ENCODE measurements around the gene KAT6B. TPM values are rescaled to one million over a fixed set of nuclear protein-coding genes. Genes with fewer than 3 reads are reported as not detected.
A peak's percentile ranks its signal among the peaks of the same experiment; 100 is the strongest.

The KAT6B gene
- total RNA-seq, 6 experiments from 2014 or later, result 17.8 to 27.5 (median 23.6) TPM

- TF ChIP-seq CTCF (IDR thresholded peaks at IDR 0.05), result no peak
- no peaks in the 10 kb centered on the region for H3K9me3 Mint-ChIP-seq
- H3K4me3 Mint-ChIP-seq, result no peak overlapping the region
- no peak for DNase-seq
- no peak overlapping the region for H3K27ac Mint-ChIP-seq
- H3K27me3 Mint-ChIP-seq (ENCODE audit: insufficient read depth), result no peaks in the 10 kb centered on the region
- H3K4me1 Mint-ChIP-seq (ENCODE audit: low read depth), result peaks cover 21% of the 10 kb centered on the region
- peaks cover 43% of the 10 kb centered on the region for H3K36me3 Mint-ChIP-seq (ENCODE audit: low read depth)
These were observed 161.1 kb downstream of the KAT6B start for GRCh38 chr10:74987339-74988053.

DNA sequence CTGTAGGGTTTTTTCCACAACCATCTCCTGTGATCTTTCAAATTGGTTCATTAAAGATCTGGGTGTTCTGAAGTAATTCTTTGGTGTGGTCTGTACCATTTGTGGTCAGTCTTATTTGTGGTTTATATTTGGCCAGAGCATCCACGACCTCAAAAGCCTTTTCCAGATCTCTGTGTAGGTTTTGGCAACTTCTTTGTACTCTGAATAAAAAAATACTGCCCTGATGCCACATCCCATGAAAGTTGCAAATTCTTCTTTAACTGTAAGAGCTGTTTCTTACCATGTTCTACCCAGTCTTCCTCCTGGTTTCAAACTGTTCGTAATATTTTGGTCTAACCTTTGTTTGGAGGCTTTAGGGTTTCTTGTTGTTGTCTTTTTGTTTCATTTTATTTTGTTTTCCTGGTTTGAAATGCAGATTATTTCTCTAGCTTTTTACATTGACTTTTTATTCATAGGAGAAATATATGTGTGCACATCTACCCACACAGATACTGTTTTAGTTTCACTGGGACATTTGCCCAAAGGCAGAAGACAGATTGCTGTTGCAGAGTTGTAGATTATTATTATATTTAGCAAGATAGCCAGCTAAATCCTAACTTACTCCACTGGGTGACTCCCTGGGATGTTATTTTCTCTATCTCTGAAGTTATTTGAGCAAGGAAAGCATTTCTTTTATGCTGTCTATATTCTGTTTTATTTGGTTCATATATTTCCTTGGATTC lies 161.8 kb downstream of the KAT6B start:
- no peaks in the 10 kb centered on the region for H3K27me3 Mint-ChIP-seq (ENCODE audit: insufficient read depth)
- no peak overlapping the region for H3K4me3 Mint-ChIP-seq
- H3K9me3 Mint-ChIP-seq, result no peaks in the 10 kb centered on the region
- peaks cover 42% of the 10 kb centered on the region for H3K36me3 Mint-ChIP-seq (ENCODE audit: low read depth)
- DNase-seq, result no peak
- H3K4me1 Mint-ChIP-seq (ENCODE audit: low read depth), result peaks cover 21% of the 10 kb centered on the region
- no peak overlapping the region for H3K27ac Mint-ChIP-seq
- no peak for TF ChIP-seq CTCF (IDR thresholded peaks at IDR 0.05)

DNA sequence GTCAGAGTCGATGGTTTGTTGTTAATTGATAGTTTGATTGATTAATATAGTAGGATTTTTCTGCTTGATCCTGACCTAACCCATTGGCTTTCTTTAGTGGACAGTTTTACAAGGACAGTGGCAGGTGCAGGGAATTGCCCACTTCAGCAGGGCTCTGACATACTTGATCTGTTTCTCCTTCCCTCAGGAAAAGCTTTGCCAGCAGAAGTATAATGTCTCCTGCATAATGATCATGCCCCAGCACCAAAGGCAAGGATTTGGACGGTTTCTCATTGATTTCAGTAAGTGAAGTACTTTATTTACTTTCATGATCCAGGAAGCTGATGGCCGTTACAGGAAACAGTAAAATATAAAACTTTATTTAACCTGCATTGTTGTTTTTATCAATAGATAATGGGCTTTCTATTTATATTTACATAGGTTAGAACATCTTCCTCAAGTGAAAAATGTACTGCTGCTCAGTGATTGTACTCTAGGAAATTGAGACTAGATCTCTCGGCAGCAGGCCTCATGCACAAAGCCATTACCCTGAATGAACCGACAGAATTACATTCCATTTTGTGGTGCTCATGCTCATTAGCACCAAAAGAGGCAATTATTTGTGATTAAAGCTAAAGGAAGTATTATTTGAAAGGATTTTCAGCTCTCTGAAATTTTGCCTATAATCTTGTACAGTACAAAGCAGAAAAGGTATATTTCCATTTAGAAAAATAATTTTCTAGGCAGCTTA lies 162.6 kb downstream of the KAT6B start:
- TF ChIP-seq CTCF (IDR thresholded peaks at IDR 0.05), result no peak
- Mint-ChIP-seq H3K27ac (0 out of 2 replicates have a peak overlapping the region, but pooled peaks have one; percentile 18), H3K4me1 (ENCODE audit: low read depth) (peaks cover 21% of the 10 kb centered on the region), H3K36me3 (ENCODE audit: low read depth) (peaks cover 37% of the 10 kb centered on the region), H3K4me3 (no peak overlapping the region), H3K9me3 (no peaks in the 10 kb centered on the region), H3K27me3 (ENCODE audit: insufficient read depth) (no peaks in the 10 kb centered on the region)
- no peak for DNase-seq

DNA sequence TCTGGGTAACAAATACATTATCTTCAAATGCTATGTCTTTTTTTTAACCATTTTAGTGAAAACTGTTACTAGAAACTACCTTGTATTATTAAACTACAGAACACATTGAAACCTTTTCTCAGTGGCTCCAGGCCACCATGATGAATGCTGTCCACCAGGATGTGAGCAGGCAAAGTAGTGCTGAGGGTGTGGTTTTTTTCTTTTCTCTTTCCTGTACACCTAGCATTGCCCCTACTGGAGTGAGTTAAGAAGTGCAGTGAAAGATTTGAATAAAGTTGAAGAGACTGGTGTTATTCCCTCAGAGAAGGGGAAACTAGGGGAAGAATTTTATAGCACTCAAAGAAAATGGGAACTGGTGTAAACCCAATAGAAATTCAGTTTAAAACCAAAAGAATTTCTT lies 165.0 kb downstream of the KAT6B start:
- peak; percentile 10 for DNase-seq
- H3K27ac Mint-ChIP-seq, result no peak overlapping the region
- peaks cover 25% of the 10 kb centered on the region for H3K4me1 Mint-ChIP-seq (ENCODE audit: low read depth)

More for the DNA sequence above, 165.0 kb downstream of the KAT6B start:
- H3K9me3 Mint-ChIP-seq, result no peaks in the 10 kb centered on the region
- H3K36me3 Mint-ChIP-seq (ENCODE audit: low read depth), result peaks cover 41% of the 10 kb centered on the region
- TF ChIP-seq CTCF (IDR thresholded peaks at IDR 0.05), result peak; percentile 62
- H3K4me3 Mint-ChIP-seq, result no peak overlapping the region
- no peaks in the 10 kb centered on the region for H3K27me3 Mint-ChIP-seq (ENCODE audit: insufficient read depth)
